Embryonic facial prominence (tissue), 1 donor: ENCODE measurements around the gene LTA.
"Not testable (repeated sequence)": the region's sequence is repeated elsewhere in the genome, so short reads cannot be mapped to it uniquely, and the experiment has no call there.

ENCODE experiments used
- DNase-seq: peaks from one replicate; pipeline ENCODE4 v3.0.0-alpha.2; 2016; ENCODE audit errors: extremely low spot score

The LTA gene

GRCh38 chr6:31586599-31587281 is 14.7 kb downstream of the LTA start:
- DNase-seq, result no peak

- DNase-seq, result no peak
Observed at GRCh38 chr6:31587791-31588777, 16.0 kb downstream of the LTA start.

- no peak for DNase-seq
Observed at GRCh38 chr6:31588871-31589650, 17.0 kb downstream of the LTA start.

- DNase-seq, result not testable (repeated sequence)
Observed at GRCh38 chr6:31590691-31591090, 18.6 kb downstream of the LTA start.

- DNase-seq, result no peak
Observed at GRCh38 chr6:31592396-31592771, 20.3 kb downstream of the LTA start.

- DNase-seq, result no peak
Observed at GRCh38 chr6:31597006-31597405, 24.9 kb downstream of the LTA start.

- no peak for DNase-seq
Observed at GRCh38 chr6:31607317-31607716, 35.2 kb downstream of the LTA start.

- no peak for DNase-seq
Observed at GRCh38 chr6:31609519-31610406, 37.7 kb downstream of the LTA start.

- no peak for DNase-seq
Observed at GRCh38 chr6:31610968-31611367, 38.9 kb downstream of the LTA start.

GRCh38 chr6:31614075-31614619 is 42.1 kb downstream of the LTA start:
- no peak for DNase-seq

- DNase-seq, result no peak
Observed at GRCh38 chr6:31614684-31615578, 42.8 kb downstream of the LTA start, which contains the start of gene AIF1. Gene AIF1, plus strand, starts transcription at chr6:31615234. Its CDS starts 96 bp downstream, at chr6:31615330.

- DNase-seq, result no peak
Observed at GRCh38 chr6:31615748-31616147, 43.7 kb downstream of the LTA start.

- no peak for DNase-seq
Observed at GRCh38 chr6:31617010-31617409, 44.9 kb downstream of the LTA start.

- DNase-seq, result peak; percentile 98
Observed at GRCh38 chr6:31619805-31620585, 47.9 kb downstream of the LTA start.

GRCh38 chr6:31620586-31621319 is 48.7 kb downstream of the LTA start, which contains the start of gene PRRC2A:
Gene PRRC2A, plus strand, starts transcription at chr6:31620715. Its CDS starts 2,075 bp downstream, at chr6:31622790.
- DNase-seq, result peak; percentile 68

- DNase-seq, result no peak
Observed at GRCh38 chr6:31621320-31621939, 49.3 kb downstream of the LTA start.

- DNase-seq, result no peak
Observed at GRCh38 chr6:31621991-31622390, 49.9 kb downstream of the LTA start.

GRCh38 chr6:31622684-31623091 is 50.6 kb downstream of the LTA start:
- no peak for DNase-seq
